Gastrocnemius medialis (tissue), 4 donors: ENCODE results near the gene JMJD1C. TPM values are rescaled to one million over a fixed set of nuclear protein-coding genes. Genes with fewer than 3 reads are reported as not detected.

Experiments used
- ATAC-seq, 2 donors: fragments of 150-250 bp; one replicate each; pipeline ENCODE4 v1.9.1; 2016
- DNase-seq, 2 donors: peaks; one replicate each; pipeline ENCODE4 v3.0.0-alpha.2; 2019
- H3K27ac ChIP-seq, 4 donors: fragments of 200-600 bp; sonication (generic); 1 replicate in 1 of 4; 2 replicates in 3 of 4; pipeline ENCODE4 v1.5.1; 2016 to 2018; ENCODE audit warnings: mild to moderate bottlenecking in 2 of 4, moderate library complexity in 1 of 4
- H3K27me3 ChIP-seq, 3 donors: fragments of 200-600 bp; sonication (generic) in 2 of 3; 1 replicate in 1 of 3; 2 replicates in 2 of 3; pipeline versions ENCODE4 v1.5.1 to v1.6.0; 2016 to 2019; ENCODE audit warnings: mild to moderate bottlenecking in 1 of 3, moderate library complexity in 1 of 3
- H3K36me3 ChIP-seq, 2 donors: fragments of 200-600 bp; sonication (generic) in 1 of 2; one replicate each; pipeline ENCODE4 v1.5.1; 2017 to 2018
- H3K4me1 ChIP-seq, 2 donors: fragments of 200-600 bp; sonication (generic) in 1 of 2; one replicate each; pipeline ENCODE4 v1.5.1; 2016 to 2017; ENCODE audit warnings: mild to moderate bottlenecking in 2 of 2
- H3K4me3 ChIP-seq, 4 donors: fragments of 200-600 bp; sonication (generic) in 3 of 4; 1 replicate in 1 of 4; 2 replicates in 3 of 4; pipeline ENCODE4 v1.5.1; 2016 to 2019; ENCODE audit warnings: mild to moderate bottlenecking in 2 of 4
- H3K9me3 ChIP-seq, 3 donors: fragments of 200-600 bp; sonication (generic) in 2 of 3; 1 replicate in 1 of 3; 2 replicates in 2 of 3; pipeline ENCODE4 v1.5.1; 2016 to 2019
- POLR2A ChIP-seq, 2 donors: fragments of 450-650 bp; IDR thresholded peaks; one replicate each; pipeline ENCODE4 v1.6.1; 2017; ENCODE audit warnings: antibody characterized with exemption in 2 of 2, mild to moderate bottlenecking in 2 of 2, moderate library complexity in 2 of 2
- in situ Hi-C, 4 donors: fragments of 200-750 bp; cut with MboI; loops; one replicate each; pipeline versions ENCODE4 v1.15.0 to v1.8.0; 2017; ENCODE audit warnings: low sequenced_read_pairs in 4 of 4
- intact Hi-C: fragments of 100-400 bp; cut with DNase I; formaldehyde crosslinking; loops from one replicate; pipeline ENCODE4 v1.15.1; 2023; ENCODE audit warnings: low total_unique reads
- total RNA-seq, 4 donors: library from RNA; depleted of rRNA; stranded (reverse); fragments of >200 nt; gene quantifications; one replicate each; pipeline versions ENCODE4 v1.1.0 to v1.2.3, GENCODE V29; 2016
- TF ChIP-seq, protein P1 (sequence below), 5 experiments: fragments of 450-650 bp in 3 of 5; fragments of 200-600 bp in 2 of 5; sonication (generic) in 2 of 5; IDR thresholded peaks in 4 of 5; conservative IDR thresholded peaks in 1 of 5; 1 replicate in 4 of 5; 2 replicates in 1 of 5; pipeline ENCODE4 v1.5.1; 2016 to 2019; ENCODE audit warnings: antibody characterized with exemption in 5 of 5, mild to moderate bottlenecking in 3 of 5, moderate library complexity in 3 of 5

The JMJD1C gene
- total RNA-seq, 4 donors from 2014 or later, result 22.5 to 74.1 (median 46.9) TPM

DNA sequence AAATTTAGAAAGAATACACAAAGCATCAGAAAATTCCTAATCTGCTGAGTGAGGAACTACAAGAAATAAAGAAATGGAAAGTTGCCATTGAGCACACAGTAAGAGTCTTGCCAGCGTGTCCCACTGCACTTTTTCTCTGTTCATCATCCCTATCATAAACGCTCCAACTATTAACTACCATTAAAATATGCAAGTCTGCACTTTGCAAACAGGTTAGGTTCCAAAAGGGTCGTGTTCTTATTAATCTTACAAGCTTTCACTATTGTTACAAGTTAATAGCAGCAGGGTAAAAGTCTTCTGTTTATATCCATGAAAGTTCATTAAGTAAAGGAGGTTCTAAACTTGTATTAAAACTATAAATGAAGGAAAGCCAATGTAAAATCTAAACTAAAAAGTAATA lies 5.2 kb upstream of the JMJD1C start:
- TF ChIP-seq POLR2A (IDR thresholded peaks at IDR 0.05), result no peak
- TF ChIP-seq, protein P1, sequence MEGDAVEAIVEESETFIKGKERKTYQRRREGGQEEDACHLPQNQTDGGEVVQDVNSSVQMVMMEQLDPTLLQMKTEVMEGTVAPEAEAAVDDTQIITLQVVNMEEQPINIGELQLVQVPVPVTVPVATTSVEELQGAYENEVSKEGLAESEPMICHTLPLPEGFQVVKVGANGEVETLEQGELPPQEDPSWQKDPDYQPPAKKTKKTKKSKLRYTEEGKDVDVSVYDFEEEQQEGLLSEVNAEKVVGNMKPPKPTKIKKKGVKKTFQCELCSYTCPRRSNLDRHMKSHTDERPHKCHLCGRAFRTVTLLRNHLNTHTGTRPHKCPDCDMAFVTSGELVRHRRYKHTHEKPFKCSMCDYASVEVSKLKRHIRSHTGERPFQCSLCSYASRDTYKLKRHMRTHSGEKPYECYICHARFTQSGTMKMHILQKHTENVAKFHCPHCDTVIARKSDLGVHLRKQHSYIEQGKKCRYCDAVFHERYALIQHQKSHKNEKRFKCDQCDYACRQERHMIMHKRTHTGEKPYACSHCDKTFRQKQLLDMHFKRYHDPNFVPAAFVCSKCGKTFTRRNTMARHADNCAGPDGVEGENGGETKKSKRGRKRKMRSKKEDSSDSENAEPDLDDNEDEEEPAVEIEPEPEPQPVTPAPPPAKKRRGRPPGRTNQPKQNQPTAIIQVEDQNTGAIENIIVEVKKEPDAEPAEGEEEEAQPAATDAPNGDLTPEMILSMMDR (IDR thresholded peaks at IDR 0.05 in 4 of 5, conservative IDR thresholded peaks at IDR 0.05 in 1 of 5), result no peak
- ATAC-seq (no peak), DNase-seq (no peak)
- Histone ChIP-seq H3K9me3 (no peaks in the 10 kb centered on the region), H3K4me1 (peaks cover 25 to 30% of the 10 kb centered on the region in 2 donors), H3K27ac (peak overlapping the region in 1 of 4 donors; percentile 4), H3K36me3 (no peaks in the 10 kb centered on the region), H3K4me3 (peak overlapping the region in 1 of 4 donors; percentile 21), H3K27me3 (no peaks in the 10 kb centered on the region)
- in situ Hi-C loops, result loop anchor here in 1 of 4 donors (25.0 kb wide), 1 partner anchor 259 kb away; no protein-coding TSS in a partner anchor
- intact Hi-C loops, result no loop called here

DNA sequence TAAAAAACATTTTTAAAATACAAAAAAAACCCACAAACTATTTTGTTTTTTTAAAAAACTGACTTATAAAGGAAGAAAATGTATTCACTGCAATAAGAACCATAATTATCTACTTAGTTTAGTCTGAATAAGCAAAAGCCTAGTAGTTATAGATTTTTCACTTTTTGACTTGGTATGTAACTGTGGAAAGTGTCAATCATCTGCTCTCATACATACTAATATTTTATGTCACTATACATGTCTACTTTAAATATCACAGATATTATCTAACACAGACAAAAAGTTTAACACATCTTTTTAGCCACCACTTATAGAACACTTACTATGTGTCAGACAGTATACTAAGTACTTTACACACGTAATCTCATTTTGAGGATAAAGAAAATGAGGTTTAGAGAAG lies 3.2 kb upstream of the JMJD1C start:
- ATAC-seq, result no peak
- Histone ChIP-seq H3K27ac (no peak overlapping the region), H3K4me1 (peaks cover 32 to 39% of the 10 kb centered on the region in 2 donors), H3K36me3 (no peaks in the 10 kb centered on the region), H3K27me3 (no peaks in the 10 kb centered on the region), H3K9me3 (no peaks in the 10 kb centered on the region), H3K4me3 (no peak overlapping the region)
- TF ChIP-seq, protein P1 (IDR thresholded peaks at IDR 0.05 in 4 of 5, conservative IDR thresholded peaks at IDR 0.05 in 1 of 5), result no peak
- no peak for TF ChIP-seq POLR2A (IDR thresholded peaks at IDR 0.05)
- intact Hi-C loops (loop anchor here (5.0 kb wide), 1 partner anchor 302 kb away; no protein-coding TSS in a partner anchor), in situ Hi-C loops (loop anchor here in 2 of 4 donors (5.0 to 25.0 kb wide), 4 partner anchors 48 to 257 kb away; no protein-coding TSS in a partner anchor)
- no peak for DNase-seq

DNA sequence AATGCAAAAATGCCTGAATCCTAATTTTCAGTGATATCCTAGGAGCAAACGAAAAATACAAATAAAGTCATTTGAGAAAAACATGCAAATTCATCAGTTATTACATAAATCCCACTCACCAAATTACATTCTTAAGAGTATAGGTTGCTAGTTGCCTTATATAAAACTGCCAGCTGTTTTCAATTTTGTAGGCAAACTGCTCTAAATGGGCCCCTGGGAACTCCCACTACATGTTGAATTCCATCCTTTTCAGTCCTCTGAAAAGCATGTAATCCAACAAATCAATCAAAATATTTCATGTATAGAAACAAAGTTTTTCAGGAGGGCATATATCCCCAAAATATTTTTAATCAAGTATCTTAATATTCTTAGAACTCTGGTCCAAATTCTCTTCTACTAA lies 2.1 kb upstream of the JMJD1C start:
- no peak overlapping the region for H3K27ac ChIP-seq
- no peaks in the 10 kb centered on the region for H3K9me3 ChIP-seq
- TF ChIP-seq, protein P1 (IDR thresholded peaks at IDR 0.05 in 4 of 5, conservative IDR thresholded peaks at IDR 0.05 in 1 of 5), result no peak
- no peak for TF ChIP-seq POLR2A (IDR thresholded peaks at IDR 0.05)
- H3K4me1 ChIP-seq, result peaks cover 34 to 39% of the 10 kb centered on the region in 2 donors
- in situ Hi-C loops, result loop anchor here in 2 of 4 donors (5.0 to 25.0 kb wide), 4 partner anchors 49 to 256 kb away; no protein-coding TSS in a partner anchor
- ATAC-seq (no peak), DNase-seq (no peak)
- H3K4me3 ChIP-seq, result no peak overlapping the region
- no peaks in the 10 kb centered on the region for H3K27me3 ChIP-seq
- H3K36me3 ChIP-seq, result no peaks in the 10 kb centered on the region
- intact Hi-C loops, result loop anchor here (2.0 to 5.0 kb wide), 2 partner anchors 53 to 301 kb away; partner anchors contain the start of gene REEP3

DNA sequence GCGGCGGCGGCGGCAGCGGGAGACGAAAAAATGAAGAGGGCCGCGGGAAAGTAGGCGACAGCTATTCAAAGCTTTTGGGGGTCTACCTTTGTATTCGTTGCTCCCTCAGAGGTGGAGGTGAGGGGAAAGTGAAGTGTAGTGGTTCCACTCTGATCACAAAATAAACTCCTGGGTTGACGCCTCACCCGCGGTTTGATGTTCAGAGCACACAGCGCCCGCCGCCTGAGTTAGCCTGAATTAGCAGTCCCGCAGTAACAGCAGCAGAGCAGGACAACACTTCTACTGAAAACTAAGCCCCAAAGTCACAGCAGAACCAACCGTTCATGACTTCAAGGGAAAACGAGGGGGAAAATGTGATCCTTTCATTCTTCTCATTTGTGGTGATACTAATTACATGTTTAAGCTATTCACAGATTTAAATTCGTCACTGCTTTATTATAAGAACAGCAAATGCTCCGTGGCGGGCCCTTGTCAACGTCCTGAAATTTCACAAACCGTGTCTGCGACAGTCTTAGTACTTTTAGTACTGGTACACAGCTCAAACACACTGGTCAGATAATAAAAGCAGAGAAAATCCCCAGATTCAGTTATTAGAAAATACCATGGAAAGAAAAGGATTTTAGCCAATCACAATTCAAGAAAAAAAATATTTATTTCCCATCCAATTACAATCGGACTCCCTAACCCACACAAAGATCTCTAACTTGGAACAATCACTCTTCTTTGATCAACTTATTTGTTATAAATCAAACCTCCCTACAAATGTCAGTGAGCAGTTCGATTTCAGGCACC lies 563 bp upstream of the JMJD1C start:
- in situ Hi-C loops (loop anchor here in 2 of 4 donors (5.0 to 25.0 kb wide), 4 partner anchors 51 to 254 kb away; no protein-coding TSS in a partner anchor), intact Hi-C loops (loop anchor here (1.0 to 5.0 kb wide), 4 partner anchors 54 to 299 kb away; partner anchors contain the start of gene REEP3)
- DNase-seq (peak; percentile 32 to 40), ATAC-seq (peak; percentile 66 to 76)
- H3K27ac ChIP-seq, result peak overlapping the region; percentile 93 to 95 (median 94)
- no peaks in the 10 kb centered on the region for H3K36me3 ChIP-seq
- TF ChIP-seq POLR2A (IDR thresholded peaks at IDR 0.05), result peak; percentile 56
- TF ChIP-seq, protein P1 (IDR thresholded peaks at IDR 0.05 in 4 of 5, conservative IDR thresholded peaks at IDR 0.05 in 1 of 5), result no peak
- peaks cover 34% of the 10 kb centered on the region in 2 donors for H3K4me1 ChIP-seq
- no peaks in the 10 kb centered on the region for H3K9me3 ChIP-seq
- peak overlapping the region; percentile 82 to 95 (median 92) for H3K4me3 ChIP-seq
- H3K27me3 ChIP-seq, result no peaks in the 10 kb centered on the region
